Inflammatory macrophage treated with lipopolysaccharide for 1 hour (primary cell): Measurements from ENCODE around the gene RETREG1.
"Not testable (repeated sequence)": the region's sequence is repeated elsewhere in the genome, so short reads cannot be mapped to it uniquely, and the experiment has no call there.

ENCODE experiments used
- DNase-seq, 2 donors: peaks; one replicate each; pipeline ENCODE4 v3.0.0-alpha.2; 2020 to 2022

RETREG1 gene

GRCh38 chr5:16482891-16483290 is 133.9 kb downstream of the RETREG1 start:
- no peak for DNase-seq

- no peak for DNase-seq
These were observed 135.8 kb downstream of the RETREG1 start for GRCh38 chr5:16480821-16481538.

GRCh38 chr5:16480144-16480543 is 136.7 kb downstream of the RETREG1 start:
- DNase-seq = no peak

GRCh38 chr5:16477541-16477940 is 139.3 kb downstream of the RETREG1 start:
- no peak for DNase-seq

GRCh38 chr5:16476417-16476816 is 140.4 kb downstream of the RETREG1 start:
- DNase-seq = not testable (repeated sequence)

GRCh38 chr5:16471387-16471786 is 145.4 kb downstream of the RETREG1 start:
- no peak for DNase-seq

- DNase-seq = no peak
These were observed 149.2 kb downstream of the RETREG1 start for GRCh38 chr5:16467363-16468219.

- DNase-seq = peak; percentile 90 to 91
These were observed 151.0 kb downstream of the RETREG1 start, which contains the start of gene ZNF622 for GRCh38 chr5:16465544-16466432. TSS of gene ZNF622 (minus strand) at chr5:16465800. CDS start at chr5:16465665, 135 bp downstream.

GRCh38 chr5:16464664-16465543 is 151.9 kb downstream of the RETREG1 start:
- DNase-seq = no peak

- peak in 1 of 2 donors; percentile 46 for DNase-seq
These were observed 152.6 kb downstream of the RETREG1 start for GRCh38 chr5:16464231-16464630.

GRCh38 chr5:16461782-16462181 is 155.0 kb downstream of the RETREG1 start:
- DNase-seq = no peak

GRCh38 chr5:16461026-16461425 is 155.8 kb downstream of the RETREG1 start:
- DNase-seq = no peak

- no peak for DNase-seq
These were observed 157.3 kb downstream of the RETREG1 start for GRCh38 chr5:16459451-16459850.

GRCh38 chr5:16457853-16458252 is 158.9 kb downstream of the RETREG1 start:
- peak; percentile 40 to 70 for DNase-seq

- DNase-seq = no peak
These were observed 159.3 kb downstream of the RETREG1 start for GRCh38 chr5:16457451-16457850.

- peak; percentile 78 to 86 for DNase-seq
These were observed 160.5 kb downstream of the RETREG1 start for GRCh38 chr5:16456103-16456832.

- peak; percentile 67 to 84 for DNase-seq
These were observed 161.1 kb downstream of the RETREG1 start for GRCh38 chr5:16455668-16456067.

- DNase-seq = peak in 1 of 2 donors; percentile 66
These were observed 162.1 kb downstream of the RETREG1 start for GRCh38 chr5:16454686-16455085.

GRCh38 chr5:16453609-16454008 is 163.2 kb downstream of the RETREG1 start:
- no peak for DNase-seq

- no peak for DNase-seq
These were observed 166.6 kb downstream of the RETREG1 start for GRCh38 chr5:16450163-16450562.

- DNase-seq = no peak
These were observed 169.8 kb downstream of the RETREG1 start for GRCh38 chr5:16446993-16447392.
